ENCODE results near the gene SERPINA5. TPM values are rescaled to one million over a fixed set of nuclear protein-coding genes. Genes with fewer than 3 reads are reported as not detected.

The SERPINA5 gene
- total RNA-seq, 1 experiment from 2014 or later = not detected

DNA sequence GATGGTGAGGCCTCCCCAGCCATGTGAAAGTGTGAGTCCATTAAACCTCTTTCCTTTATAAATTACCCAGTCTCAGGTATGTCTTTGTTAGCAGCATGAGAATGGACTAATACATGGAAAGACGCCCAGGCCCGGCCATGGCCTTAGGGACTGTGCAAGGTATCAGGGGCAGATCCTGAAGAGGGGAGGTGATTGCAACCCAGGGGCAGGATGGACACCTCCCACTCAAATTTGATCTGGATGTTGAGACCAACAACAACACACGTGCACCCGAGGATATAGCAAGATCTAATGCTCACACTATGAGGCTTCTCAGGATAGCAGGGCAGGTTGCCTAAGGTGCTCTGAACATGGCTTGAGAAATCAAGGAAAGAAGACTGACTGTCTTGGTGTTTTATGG, 33.5 kb upstream of the SERPINA5 start:
- Histone ChIP-seq H3K4me3 (no peak overlapping the region), H3K27me3 (no peaks in the 10 kb centered on the region), H3K36me3 (no peaks in the 10 kb centered on the region), H3K9me3 (no peaks in the 10 kb centered on the region)
- DNase-seq = no peak

DNA sequence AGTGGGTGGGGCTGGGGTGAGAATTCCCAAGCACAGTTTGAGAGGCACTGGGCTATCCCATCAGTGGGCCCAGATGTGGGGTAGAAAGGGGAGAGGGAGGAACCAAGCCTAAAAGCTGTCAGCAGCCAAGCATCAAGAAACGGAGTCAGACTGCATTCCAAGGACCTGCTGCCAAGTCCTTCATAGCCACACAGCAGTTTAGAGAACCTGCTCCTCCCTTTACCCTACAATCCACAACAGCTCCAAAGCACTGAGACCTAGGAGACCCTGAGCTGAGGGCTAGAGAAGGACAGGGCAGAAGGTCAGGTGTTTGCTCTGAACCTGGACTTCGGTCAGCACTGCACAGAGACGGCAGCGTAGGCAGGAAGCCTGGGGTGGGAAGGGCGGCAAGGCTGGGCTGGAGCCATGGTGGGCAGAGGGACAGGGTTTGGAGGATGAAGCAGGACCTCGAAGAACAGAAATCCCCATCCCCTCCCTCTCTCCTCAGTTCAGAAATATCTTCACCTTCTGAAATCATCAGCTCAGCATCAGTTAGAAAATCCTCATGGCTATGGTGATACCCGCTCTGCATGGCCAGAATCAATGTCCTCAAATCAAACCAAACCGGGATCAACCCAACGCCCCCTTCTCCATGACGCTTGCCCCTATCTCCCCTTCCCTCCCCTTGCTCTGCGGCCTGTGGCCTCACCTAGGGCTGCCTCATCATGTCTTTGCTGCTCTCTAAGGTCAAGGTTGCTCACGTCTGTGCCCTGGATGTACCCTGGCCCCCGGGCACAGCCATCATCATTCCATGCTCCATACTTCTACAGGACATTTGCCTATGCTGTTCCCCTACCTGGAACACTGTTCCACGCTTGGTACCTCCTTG, 32.9 kb upstream of the SERPINA5 start:
- no peak overlapping the region for H3K4me3 ChIP-seq
- DNase-seq = no peak
- H3K36me3 ChIP-seq = no peaks in the 10 kb centered on the region
- H3K27me3 ChIP-seq = no peaks in the 10 kb centered on the region
- H3K9me3 ChIP-seq = no peaks in the 10 kb centered on the region

DNA sequence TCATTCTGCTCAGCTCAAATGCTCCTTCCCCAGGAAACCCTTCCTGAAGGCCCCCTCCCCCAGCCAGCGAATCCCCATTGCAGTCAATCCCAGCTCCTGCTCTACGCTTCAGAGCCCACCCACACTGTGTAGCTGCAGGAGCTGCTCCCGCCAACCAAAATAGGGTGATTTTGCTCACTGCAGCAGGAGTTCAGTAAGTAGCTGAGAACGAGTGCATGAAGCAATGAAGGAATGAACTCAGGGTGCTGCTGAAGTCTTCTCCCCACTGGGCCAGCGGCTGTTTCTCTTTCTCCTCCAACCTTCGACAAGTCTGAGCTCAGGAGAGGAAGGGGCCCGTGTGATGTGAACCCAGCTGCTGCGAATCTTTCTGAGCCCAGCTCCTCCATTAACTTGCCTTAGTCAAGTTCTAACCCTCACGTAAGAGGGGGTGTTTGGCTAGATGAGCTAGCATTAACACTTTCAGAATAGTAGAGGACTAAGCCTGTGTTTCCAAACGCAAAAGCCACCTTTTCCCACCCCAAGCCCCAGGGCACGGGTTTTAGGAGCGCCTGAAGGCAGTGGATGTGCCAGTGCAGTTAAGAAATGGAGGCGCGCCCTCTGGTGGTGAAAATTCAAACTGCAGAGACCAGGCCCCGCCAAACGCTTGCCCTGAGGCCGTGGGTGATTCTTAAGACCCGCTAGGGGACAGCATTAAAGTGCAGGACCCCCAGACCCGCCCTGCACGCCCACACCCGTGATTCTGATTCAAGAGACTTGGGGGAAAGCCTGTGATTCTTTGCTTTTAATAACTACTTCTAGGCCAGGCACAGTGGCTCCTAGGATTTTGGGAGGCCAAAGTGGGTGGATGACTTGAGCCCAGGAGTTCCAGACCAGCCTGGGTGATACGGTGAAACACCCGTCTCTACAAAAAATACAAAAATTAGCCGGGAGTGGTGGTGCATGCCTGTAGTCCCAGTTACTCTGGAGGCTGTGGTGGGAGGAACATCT, 31.9 kb upstream of the SERPINA5 start:
- Histone ChIP-seq H3K36me3 (no peaks in the 10 kb centered on the region), H3K4me3 (no peak overlapping the region), H3K9me3 (no peaks in the 10 kb centered on the region), H3K27me3 (no peaks in the 10 kb centered on the region)
- no peak for DNase-seq

DNA sequence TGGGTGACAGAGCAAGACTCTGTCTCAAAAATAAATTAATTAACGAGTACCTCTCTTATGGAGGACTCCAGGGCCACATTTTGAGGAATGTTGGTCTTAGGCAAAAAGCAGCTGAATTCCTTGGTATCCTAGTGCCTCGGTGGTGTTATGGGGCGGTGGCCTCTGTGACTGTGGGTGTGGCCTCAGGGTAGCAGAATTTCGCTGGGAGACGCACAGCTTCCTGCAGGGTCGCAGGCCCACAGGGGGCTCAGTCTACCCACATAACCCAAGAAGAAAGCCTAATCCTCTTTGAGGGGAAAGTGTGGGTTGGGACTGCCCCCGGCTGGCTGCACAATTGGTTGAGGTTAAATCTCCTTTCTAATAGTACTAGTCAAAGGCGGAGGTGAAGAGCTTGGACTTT, 31.2 kb upstream of the SERPINA5 start:
- no peak for DNase-seq
- Histone ChIP-seq H3K36me3 (no peaks in the 10 kb centered on the region), H3K27me3 (no peaks in the 10 kb centered on the region), H3K9me3 (no peaks in the 10 kb centered on the region), H3K4me3 (no peak overlapping the region)

DNA sequence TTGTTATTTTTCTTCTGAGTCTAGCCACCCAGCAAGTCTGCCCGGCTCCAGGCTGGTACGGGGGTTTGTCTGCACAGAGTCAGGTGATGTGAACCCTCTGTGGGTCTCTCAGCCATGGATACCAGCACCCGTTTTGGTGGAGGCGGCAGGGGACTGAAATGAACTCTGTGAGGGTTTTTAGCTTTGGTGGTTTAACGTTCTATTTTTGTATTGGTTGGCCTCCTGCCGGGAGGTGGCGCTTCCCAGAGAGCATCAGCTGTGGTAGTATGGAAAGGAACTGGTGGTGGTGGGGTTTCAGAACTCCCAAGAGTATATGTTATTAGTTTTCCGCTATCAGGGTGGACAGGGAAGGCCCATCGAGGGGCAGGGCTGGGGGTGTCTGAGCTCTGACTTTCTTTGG, 25.2 kb upstream of the SERPINA5 start:
- H3K27me3 ChIP-seq = no peaks in the 10 kb centered on the region
- H3K36me3 ChIP-seq = no peaks in the 10 kb centered on the region
- H3K9me3 ChIP-seq = no peaks in the 10 kb centered on the region

DNA sequence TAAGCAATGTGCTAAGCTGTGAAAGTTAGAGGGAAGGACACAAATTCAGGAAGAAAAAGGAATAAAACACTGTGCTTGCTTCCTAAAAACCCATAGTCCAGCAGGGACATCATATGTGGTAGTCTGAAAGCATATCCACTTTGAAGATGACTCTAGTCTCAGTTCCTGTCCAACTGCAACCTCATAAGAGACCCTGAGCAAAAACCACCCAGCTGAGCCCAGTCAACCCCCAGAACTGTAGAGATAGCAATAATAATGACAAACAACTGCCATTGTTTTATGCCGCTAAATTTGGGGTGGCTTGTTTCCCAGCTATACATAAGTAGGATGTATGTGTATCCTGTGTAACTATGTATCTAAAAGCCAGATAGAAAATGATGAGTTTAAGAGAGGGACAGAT, 23.9 kb upstream of the SERPINA5 start:
- H3K4me3 ChIP-seq = no peak overlapping the region
- H3K9me3 ChIP-seq = no peaks in the 10 kb centered on the region
- DNase-seq = no peak
- no peaks in the 10 kb centered on the region for H3K36me3 ChIP-seq
- H3K27me3 ChIP-seq = no peaks in the 10 kb centered on the region

More for the DNA sequence above, 25.2 kb upstream of the SERPINA5 start:
- no peak for DNase-seq
- H3K4me3 ChIP-seq = no peak overlapping the region

DNA sequence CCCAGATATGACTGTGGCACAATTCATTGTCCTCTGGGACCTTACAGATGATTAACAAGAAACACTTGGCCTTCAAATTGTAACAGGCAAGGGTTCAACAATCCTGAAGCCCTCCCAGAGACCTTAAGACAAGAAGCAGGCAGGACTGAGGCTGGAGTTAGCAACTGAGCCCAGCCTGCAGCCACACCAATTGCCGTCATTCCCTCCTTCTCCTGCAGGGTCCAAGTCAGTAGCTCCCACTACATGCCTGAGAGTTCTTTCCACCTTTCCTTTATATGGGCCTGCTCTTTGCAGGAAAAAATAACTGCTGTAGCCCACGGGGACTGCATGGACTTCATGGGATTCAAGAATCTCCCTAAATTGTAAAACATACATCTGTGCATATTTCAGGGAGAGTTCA, 22.4 kb upstream of the SERPINA5 start:
- Histone ChIP-seq H3K36me3 (no peaks in the 10 kb centered on the region), H3K9me3 (no peaks in the 10 kb centered on the region), H3K4me3 (no peak overlapping the region), H3K27me3 (no peaks in the 10 kb centered on the region)
- no peak for DNase-seq

DNA sequence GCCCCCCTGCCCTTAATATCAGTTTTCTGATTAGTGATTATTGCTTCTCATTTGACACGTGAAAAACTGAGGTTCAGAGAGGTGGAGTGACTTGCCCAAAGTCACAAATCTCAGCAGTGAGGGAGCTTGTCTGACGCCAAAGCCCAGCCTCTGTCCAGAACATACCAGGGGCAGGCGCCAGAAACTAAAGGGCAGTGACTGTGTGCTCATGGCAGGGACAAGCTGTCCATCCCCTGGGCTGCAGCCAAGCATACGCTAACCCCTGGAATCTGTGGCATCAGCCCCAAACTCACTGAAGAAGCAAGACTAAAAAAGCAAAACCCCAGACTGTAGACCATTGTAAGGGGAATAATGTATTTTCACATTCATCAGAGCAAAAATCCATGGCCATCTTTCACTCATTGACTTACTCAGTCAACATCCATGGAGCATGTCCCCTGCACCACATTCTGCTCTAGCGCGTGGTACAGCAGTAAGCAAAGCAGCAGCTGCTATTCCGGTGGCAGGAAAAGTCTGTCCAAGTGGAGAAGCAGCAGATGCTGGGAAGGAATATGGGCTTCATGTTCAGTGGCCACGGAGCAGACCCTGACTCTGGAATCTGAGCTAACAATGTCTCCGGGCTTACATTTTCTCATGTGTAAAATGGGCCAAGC, 21.5 kb upstream of the SERPINA5 start:
- DNase-seq = no peak
- Histone ChIP-seq H3K9me3 (no peaks in the 10 kb centered on the region), H3K36me3 (no peaks in the 10 kb centered on the region), H3K4me3 (no peak overlapping the region), H3K27me3 (no peaks in the 10 kb centered on the region)

DNA sequence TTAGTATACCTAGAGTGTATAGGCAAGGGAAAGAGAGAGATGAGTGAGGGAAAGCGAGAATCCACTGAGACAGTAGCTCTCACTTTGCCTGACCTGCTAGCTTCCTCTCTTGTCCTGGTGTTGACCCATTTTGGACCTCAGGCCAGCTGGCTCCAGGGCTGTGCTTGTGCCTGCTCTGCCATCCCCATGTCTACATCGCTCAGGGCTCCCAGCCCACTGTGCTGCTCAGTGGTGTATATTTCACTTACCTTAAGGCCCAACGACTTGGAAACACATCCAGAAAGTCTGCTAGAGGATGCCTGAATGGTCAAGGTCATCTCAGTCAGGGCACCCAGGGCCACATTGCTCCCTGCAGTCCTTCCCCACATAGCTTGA, 20.9 kb upstream of the SERPINA5 start:
- Histone ChIP-seq H3K4me3 (no peak overlapping the region), H3K9me3 (no peaks in the 10 kb centered on the region), H3K36me3 (no peaks in the 10 kb centered on the region), H3K27me3 (no peaks in the 10 kb centered on the region)
- no peak for DNase-seq

DNA sequence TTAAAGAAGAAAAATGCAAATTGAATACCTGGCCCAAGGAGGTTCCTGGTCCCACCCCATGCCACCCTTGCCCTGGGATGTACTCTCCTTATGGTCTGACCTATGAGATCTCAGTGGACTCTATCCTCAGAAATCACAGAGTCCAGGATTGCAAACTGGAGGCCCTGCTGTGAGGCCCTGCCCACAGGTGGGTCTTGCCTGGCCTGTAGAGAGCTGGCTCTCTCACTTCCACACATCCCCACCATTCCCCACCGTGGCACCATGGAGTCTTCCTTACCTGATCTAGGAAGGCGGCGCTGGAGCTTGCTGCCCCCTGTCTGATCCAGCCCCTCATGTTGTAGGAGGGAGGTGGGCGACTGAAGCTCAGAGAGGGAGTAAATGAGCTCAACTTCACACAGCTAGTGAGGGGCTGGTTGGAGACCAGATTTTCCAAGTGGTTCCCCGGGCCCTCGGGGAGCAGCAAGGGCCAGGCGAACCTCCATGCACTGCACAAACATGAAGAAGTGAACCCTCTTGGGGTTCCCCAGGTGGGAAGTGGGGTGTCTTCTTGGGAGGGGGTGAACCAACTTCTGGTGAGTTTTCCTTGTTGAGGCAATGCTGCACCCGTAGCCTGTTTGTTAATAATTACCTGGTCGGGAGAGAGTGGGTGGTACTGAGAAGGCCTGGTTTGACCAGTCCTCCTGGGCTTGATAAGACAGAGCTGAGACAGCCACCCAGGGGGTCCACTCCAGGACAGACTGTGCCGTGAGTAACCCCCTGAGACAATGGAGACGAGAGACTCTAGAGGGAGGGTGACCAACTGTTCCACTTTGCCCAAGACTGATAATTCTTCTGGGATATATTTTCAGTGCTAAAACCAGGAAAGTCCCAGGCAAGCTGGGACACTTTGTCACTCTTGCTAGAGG, 20.2 kb upstream of the SERPINA5 start, which contains the start of gene SERPINA4:
TSS of gene SERPINA4 (plus strand) at position 692 of the 905 bp plus-strand sequence. CDS start 2,041 bp downstream, outside the sequence.
- no peak for DNase-seq
- Histone ChIP-seq H3K9me3 (no peaks in the 10 kb centered on the region), H3K4me3 (no peak within 1 kb of the TSS), H3K36me3 (no peaks in the 10 kb centered on the region), H3K27me3 (no peaks in the 10 kb centered on the region)

DNA sequence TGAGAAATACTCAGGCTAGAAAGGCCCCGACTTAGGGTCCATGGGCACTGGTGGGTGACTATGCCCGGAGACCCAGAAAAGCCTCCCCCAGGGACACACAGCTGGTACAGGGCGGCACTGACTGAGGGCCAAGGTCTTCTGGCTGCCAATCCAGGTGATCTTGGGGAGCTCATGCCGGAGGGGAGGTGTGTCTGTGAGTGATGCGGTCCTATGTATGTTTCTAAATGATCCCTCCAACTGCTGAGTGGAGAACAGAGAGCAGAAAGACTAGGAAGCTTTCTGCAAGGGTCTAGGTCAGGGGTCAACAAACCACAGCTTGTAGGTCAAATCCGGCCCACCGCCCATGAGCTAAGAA, 19.6 kb upstream of the SERPINA5 start:
- Histone ChIP-seq H3K9me3 (no peaks in the 10 kb centered on the region), H3K36me3 (no peaks in the 10 kb centered on the region), H3K27me3 (no peaks in the 10 kb centered on the region), H3K4me3 (no peak overlapping the region)
- DNase-seq = no peak

DNA sequence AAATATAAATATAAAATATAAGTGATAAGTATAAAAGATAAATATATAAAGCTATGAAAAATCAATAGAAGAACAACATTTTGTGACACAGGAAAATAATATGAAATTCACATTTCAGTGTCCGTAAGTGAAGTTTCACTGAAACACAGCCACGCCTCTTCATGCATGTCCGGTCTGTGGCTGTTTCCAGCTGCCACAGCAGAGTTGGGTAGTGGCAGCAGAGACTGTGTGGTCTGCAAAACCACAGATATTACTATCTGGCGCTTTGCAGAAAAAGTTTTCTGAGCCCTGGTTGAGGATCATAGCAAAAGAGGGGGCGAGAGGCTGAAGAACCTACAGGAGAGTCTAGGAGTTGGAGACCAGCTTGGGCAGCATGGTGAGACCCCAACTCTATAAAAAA, 19.2 kb upstream of the SERPINA5 start:
- H3K4me3 ChIP-seq = no peak overlapping the region
- no peaks in the 10 kb centered on the region for H3K9me3 ChIP-seq
- H3K27me3 ChIP-seq = no peaks in the 10 kb centered on the region
- no peaks in the 10 kb centered on the region for H3K36me3 ChIP-seq
- DNase-seq = no peak

DNA sequence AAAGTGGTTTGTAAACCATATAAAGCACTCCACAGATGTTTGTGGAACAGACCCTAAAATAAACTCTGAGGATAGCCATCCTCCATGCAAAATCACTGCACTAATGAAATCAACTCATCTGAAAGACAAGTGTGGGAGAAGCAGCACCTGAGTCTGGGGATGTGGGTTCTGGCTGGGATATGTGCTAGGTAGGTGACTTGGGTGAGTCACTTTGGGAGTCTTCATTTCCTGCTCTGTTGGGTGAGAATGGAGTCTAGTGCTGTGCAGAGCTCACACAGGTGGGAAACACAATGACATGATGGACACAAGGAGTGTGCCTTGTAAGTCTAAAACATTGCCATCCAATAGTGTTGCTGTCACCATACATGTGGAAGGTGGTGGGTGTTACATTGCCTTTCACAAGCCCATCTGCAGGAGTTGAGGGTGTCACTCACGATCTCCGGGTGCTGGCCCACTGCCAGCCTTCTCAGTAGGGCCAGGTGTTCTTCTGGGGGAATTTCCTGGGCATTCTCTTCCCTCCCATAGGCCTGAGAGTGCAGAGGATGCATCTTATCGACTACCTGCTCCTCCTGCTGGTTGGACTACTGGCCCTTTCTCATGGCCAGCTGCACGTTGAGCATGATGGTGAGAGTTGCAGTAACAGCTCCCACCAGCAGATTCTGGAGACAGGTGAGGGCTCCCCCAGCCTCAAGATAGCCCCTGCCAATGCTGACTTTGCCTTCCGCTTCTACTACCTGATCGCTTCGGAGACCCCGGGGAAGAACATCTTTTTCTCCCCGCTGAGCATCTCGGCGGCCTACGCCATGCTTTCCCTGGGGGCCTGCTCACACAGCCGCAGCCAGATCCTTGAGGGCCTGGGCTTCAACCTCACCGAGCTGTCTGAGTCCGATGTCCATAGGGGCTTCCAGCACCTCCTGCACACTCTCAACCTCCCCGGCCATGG, 18.0 kb upstream of the SERPINA5 start:
- H3K36me3 ChIP-seq = no peaks in the 10 kb centered on the region
- no peaks in the 10 kb centered on the region for H3K9me3 ChIP-seq
- H3K27me3 ChIP-seq = no peaks in the 10 kb centered on the region
- no peak for DNase-seq
- no peak overlapping the region for H3K4me3 ChIP-seq

DNA sequence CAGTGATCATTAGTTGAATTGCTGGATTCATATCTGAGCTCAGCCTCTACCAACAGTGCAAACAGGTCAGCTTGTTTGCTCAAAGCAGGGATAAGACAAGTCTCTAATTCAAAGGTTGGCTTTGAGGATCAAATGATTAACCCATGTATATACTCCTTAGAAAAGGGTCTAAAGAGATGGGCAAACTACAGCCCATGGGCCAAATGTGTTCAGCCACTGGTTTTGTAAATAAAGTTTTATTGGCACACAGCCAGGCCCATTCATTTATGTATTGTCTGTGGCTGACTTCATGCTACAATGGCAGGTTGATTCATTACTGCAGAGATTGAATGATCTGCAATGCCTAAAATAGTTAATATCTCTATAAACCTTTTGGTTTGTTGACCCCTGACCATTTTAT, 16.8 kb upstream of the SERPINA5 start:
- DNase-seq = no peak
- Histone ChIP-seq H3K4me3 (no peak overlapping the region), H3K27me3 (no peaks in the 10 kb centered on the region), H3K36me3 (no peaks in the 10 kb centered on the region), H3K9me3 (no peaks in the 10 kb centered on the region)

DNA sequence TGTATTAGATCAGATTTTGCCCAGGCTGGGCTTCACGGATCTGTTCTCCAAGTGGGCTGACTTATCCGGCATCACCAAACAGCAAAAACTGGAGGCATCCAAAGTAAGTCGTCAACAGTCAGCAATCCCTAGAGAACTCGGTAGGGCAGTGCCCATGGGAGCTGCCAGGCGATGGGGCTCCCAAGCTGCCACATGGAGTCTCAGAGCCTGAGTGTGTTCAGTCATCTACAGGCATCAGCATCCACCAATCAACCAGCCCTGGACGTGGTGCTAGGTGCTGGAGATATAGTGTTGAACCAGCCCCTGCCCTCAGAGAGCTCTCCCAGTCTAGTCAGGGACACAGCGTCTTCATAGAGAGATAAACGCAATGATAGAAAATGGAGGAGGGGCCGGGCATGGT, 13.0 kb upstream of the SERPINA5 start:
- Histone ChIP-seq H3K27me3 (no peaks in the 10 kb centered on the region), H3K36me3 (no peaks in the 10 kb centered on the region), H3K9me3 (no peaks in the 10 kb centered on the region), H3K4me3 (no peak overlapping the region)
- no peak for DNase-seq
